Measurements from ENCODE around the gene SERTM1.

Gene SERTM1

GRCh38 chr13:36745436-36745835, 71.6 kb downstream of the SERTM1 start:
- TF ChIP-seq, protein P1, sequence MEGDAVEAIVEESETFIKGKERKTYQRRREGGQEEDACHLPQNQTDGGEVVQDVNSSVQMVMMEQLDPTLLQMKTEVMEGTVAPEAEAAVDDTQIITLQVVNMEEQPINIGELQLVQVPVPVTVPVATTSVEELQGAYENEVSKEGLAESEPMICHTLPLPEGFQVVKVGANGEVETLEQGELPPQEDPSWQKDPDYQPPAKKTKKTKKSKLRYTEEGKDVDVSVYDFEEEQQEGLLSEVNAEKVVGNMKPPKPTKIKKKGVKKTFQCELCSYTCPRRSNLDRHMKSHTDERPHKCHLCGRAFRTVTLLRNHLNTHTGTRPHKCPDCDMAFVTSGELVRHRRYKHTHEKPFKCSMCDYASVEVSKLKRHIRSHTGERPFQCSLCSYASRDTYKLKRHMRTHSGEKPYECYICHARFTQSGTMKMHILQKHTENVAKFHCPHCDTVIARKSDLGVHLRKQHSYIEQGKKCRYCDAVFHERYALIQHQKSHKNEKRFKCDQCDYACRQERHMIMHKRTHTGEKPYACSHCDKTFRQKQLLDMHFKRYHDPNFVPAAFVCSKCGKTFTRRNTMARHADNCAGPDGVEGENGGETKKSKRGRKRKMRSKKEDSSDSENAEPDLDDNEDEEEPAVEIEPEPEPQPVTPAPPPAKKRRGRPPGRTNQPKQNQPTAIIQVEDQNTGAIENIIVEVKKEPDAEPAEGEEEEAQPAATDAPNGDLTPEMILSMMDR (IDR thresholded peaks at IDR 0.05; ENCODE audit: borderline replicate concordance, insufficient read depth, low read depth, low read length), result no peak

DNA sequence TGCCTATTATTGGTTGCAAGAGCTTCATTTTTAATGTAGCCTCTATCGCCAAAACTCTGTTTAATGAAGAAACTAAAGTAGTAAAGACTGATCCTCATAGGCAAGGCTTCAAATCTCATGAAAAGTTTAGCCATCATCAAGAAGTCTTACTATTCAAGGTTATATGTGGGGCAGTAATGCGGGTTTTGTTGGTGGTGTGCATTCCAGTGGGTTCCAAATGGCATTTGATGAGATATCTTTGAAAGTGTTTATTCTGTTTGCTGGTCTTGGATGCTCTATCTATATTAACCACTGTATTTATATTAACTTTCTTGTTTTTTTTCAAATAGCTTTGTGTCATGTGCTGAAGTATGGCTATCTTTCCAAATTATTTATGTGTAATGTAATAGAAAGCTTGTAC, 72.2 kb downstream of the SERTM1 start:
- TF ChIP-seq, protein P1 (IDR thresholded peaks at IDR 0.05; ENCODE audit: borderline replicate concordance, insufficient read depth, low read depth, low read length), result no peak
- no peak overlapping the region for H3K4me3 ChIP-seq (ENCODE audit: low read depth, low read length)

More at GRCh38 chr13:36745436-36745835, 71.6 kb downstream of the SERTM1 start:
- no peak overlapping the region for H3K4me3 ChIP-seq (ENCODE audit: low read depth, low read length)

Measured in GM12875 (cell line).